H1 (cell line): ENCODE measurements around the gene ZNF581. TPM values are rescaled to one million over a fixed set of nuclear protein-coding genes. Genes with fewer than 3 reads are reported as not detected.
A peak's percentile ranks its signal among the peaks of the same experiment; 100 is the strongest.

Experiments used
- CTCF ChIA-PET: fragments of 300-600 bp; sonication (Branson Sonifier 250); formaldehyde crosslinking; loops from one replicate; lab custom pipeline; 2021; ENCODE audit not compliant: partially characterized antibody; lab: Charles Lee
- POLR2A ChIA-PET: fragments of 300-600 bp; sonication (Branson Sonifier 250); formaldehyde crosslinking; loops from one replicate; lab custom pipeline; 2021; ENCODE audit warnings: inconsistent platforms; ENCODE audit not compliant: partially characterized antibody; lab: Charles Lee
- DNase-seq, 2 experiments: peaks; one replicate each; pipeline versions ENCODE4 v3.0.0 to v3.0.0-alpha.2; 2010 to 2022; ENCODE audit warnings: low spot score in 2 of 2, low read depth in 1 of 2, mixed read lengths in 1 of 2
- FAIRE-seq: peaks from 2 replicates; lab custom pipeline; 2011; peaks lifted over from hg19 to GRCh38; lab: Jason Lieb, UNC
- H2AFZ ChIP-seq: 2 replicates; pipeline ENCODE4 v1.8.1; 2012; ENCODE audit warnings: low read length, inconsistent platforms
- H2AK5ac ChIP-seq: 2 replicates; pipeline ENCODE4 v1.6.1; 2013; ENCODE audit warnings: low read depth, low read length
- H2BK120ac ChIP-seq: replicated peaks from 2 replicates; pipeline ENCODE3; 2013; ENCODE audit warnings: low read depth, low read length, inconsistent platforms
- H2BK12ac ChIP-seq: 2 replicates; pipeline ENCODE4 v1.6.1; 2013; ENCODE audit warnings: low read depth, low read length
- H2BK15ac ChIP-seq: 2 replicates; pipeline ENCODE4 v1.6.1; 2013; ENCODE audit warnings: low read length
- H2BK20ac ChIP-seq: 2 replicates; pipeline ENCODE4 v1.6.1; 2013; ENCODE audit warnings: low read length
- H2BK5ac ChIP-seq: 2 replicates; pipeline ENCODE4 v1.6.1; 2013; ENCODE audit warnings: low read depth, low read length
- H3K14ac ChIP-seq: 2 replicates; pipeline ENCODE4 v1.6.1; 2013; ENCODE audit warnings: inconsistent platforms; ENCODE audit not compliant: insufficient read length
- H3K18ac ChIP-seq: 2 replicates; pipeline ENCODE4 v1.6.1; 2013; ENCODE audit warnings: low read length; ENCODE audit errors: extremely low read depth
- H3K23ac ChIP-seq: 2 replicates; pipeline ENCODE4 v1.6.1; 2013; ENCODE audit warnings: inconsistent platforms; ENCODE audit not compliant: insufficient read length
- H3K23me2 ChIP-seq: 2 replicates; pipeline ENCODE4 v1.6.1; 2013; ENCODE audit warnings: low read depth, low read length
- H3K27ac ChIP-seq: 2 replicates; pipeline ENCODE4 v1.6.1; 2011; ENCODE audit warnings: low read depth, low read length, inconsistent platforms
- H3K27me3 ChIP-seq, 4 experiments: replicated peaks in 1 of 4; 1 replicate in 1 of 4; 2 replicates in 3 of 4; pipeline versions ENCODE4 v1.6.1 to v1.8.1; 2011 to 2013; ENCODE audit warnings: low read length in 3 of 4, mild to moderate bottlenecking in 3 of 4, inconsistent platforms in 2 of 4, mixed read lengths in 2 of 4, moderate library complexity in 1 of 4; ENCODE audit not compliant: control insufficient read depth in 3 of 4, insufficient read depth in 3 of 4; ENCODE audit errors: extremely low read depth in 1 of 4
- H3K36me3 ChIP-seq, 4 experiments: 2 replicates each; pipeline versions ENCODE4 v1.6.1 to v1.8.1; 2011 to 2013; ENCODE audit warnings: mild to moderate bottlenecking in 4 of 4, low read length in 3 of 4, moderate library complexity in 2 of 4, control low read depth in 1 of 4, inconsistent platforms in 1 of 4; ENCODE audit not compliant: insufficient read depth in 4 of 4, control insufficient read depth in 2 of 4
- H3K4ac ChIP-seq: replicated peaks from 2 replicates; pipeline ENCODE3; 2013; ENCODE audit warnings: low read length, low read depth, mixed read lengths, inconsistent platforms; ENCODE audit not compliant: insufficient read length
- H3K4me1 ChIP-seq, 4 experiments: replicated peaks in 1 of 4; 1 replicate in 1 of 4; 2 replicates in 3 of 4; pipeline versions ENCODE4 v1.6.1 to v1.8.1; 2011 to 2013; ENCODE audit warnings: low read length in 3 of 4, inconsistent platforms in 2 of 4, mixed read lengths in 1 of 4; ENCODE audit not compliant: insufficient read depth in 4 of 4, control insufficient read depth in 3 of 4
- H3K4me2 ChIP-seq, 2 experiments: 2 replicates each; pipeline versions ENCODE4 v1.6.1 to v1.8.1; 2011 to 2013; ENCODE audit warnings: low read depth in 2 of 2, low read length in 2 of 2, control low read depth in 1 of 2, inconsistent platforms in 1 of 2, mild to moderate bottlenecking in 1 of 2; ENCODE audit not compliant: insufficient read depth in 1 of 2
- H3K4me3 ChIP-seq, 4 experiments: fragments of 200-600, 300-600 bp in 1 of 4; sonication (generic), shearing (Covaris generic), sonication (Bioruptor Twin) in 1 of 4; 2 replicates each; pipeline versions ENCODE4 v1.5.1 to v1.8.1; 2011 to 2016; ENCODE audit warnings: low read length in 4 of 4, low read depth in 3 of 4, control low read depth in 2 of 4, inconsistent platforms in 2 of 4, mild to moderate bottlenecking in 2 of 4, mixed read lengths in 1 of 4, moderate library complexity in 1 of 4; ENCODE audit not compliant: insufficient read depth in 2 of 4; ENCODE audit errors: extremely low read depth in 1 of 4
- H3K56ac ChIP-seq: replicated peaks from 2 replicates; pipeline ENCODE3; 2013; ENCODE audit warnings: low read depth, mild to moderate bottlenecking, mixed read lengths, low read length, inconsistent platforms; ENCODE audit not compliant: insufficient read length
- H3K79me1 ChIP-seq: 2 replicates; pipeline ENCODE4 v1.6.1; 2013; ENCODE audit warnings: low read depth, low read length, control low read depth
- H3K79me2 ChIP-seq, 2 experiments: 2 replicates each; pipeline versions ENCODE4 v1.6.1 to v1.8.1; 2012 to 2013; ENCODE audit warnings: low read length in 2 of 2, mild to moderate bottlenecking in 2 of 2, inconsistent platforms in 1 of 2; ENCODE audit not compliant: insufficient read depth in 2 of 2, control insufficient read depth in 1 of 2
- H3K9ac ChIP-seq, 4 experiments: replicated peaks in 1 of 4; 1 replicate in 1 of 4; 2 replicates in 3 of 4; pipeline versions ENCODE4 v1.6.1 to v1.8.1; 2011 to 2013; ENCODE audit warnings: low read depth in 3 of 4, low read length in 3 of 4, control low read depth in 2 of 4, mild to moderate bottlenecking in 2 of 4, moderate library complexity in 2 of 4, inconsistent platforms in 1 of 4; ENCODE audit errors: extremely low read depth in 1 of 4
- H3K9me3 ChIP-seq, 2 experiments: 2 replicates each; pipeline versions ENCODE4 v1.6.1 to v1.8.1; 2012 to 2013; ENCODE audit warnings: mild to moderate bottlenecking in 2 of 2, moderate library complexity in 2 of 2, control low read depth in 1 of 2, inconsistent platforms in 1 of 2, low read depth in 1 of 2, low read length in 1 of 2, mixed read lengths in 1 of 2; ENCODE audit not compliant: insufficient read depth in 2 of 2
- H4K20me1 ChIP-seq, 2 experiments: replicated peaks in 1 of 2; 2 replicates each; pipeline versions ENCODE3 to v1.8.1; 2011 to 2013; ENCODE audit warnings: inconsistent platforms in 2 of 2, low read length in 2 of 2, mild to moderate bottlenecking in 1 of 2; ENCODE audit not compliant: insufficient read depth in 2 of 2, control insufficient read depth in 1 of 2
- H4K5ac ChIP-seq: 2 replicates; pipeline ENCODE4 v1.6.1; 2013; ENCODE audit warnings: low read length, low read depth, mixed read lengths, inconsistent platforms; ENCODE audit not compliant: insufficient read length
- H4K8ac ChIP-seq: 2 replicates; pipeline ENCODE4 v1.8.0; 2013; ENCODE audit warnings: mild to moderate bottlenecking, moderate library complexity, low read length, inconsistent platforms; ENCODE audit not compliant: insufficient read depth; ENCODE audit errors: extremely low read depth
- H4K91ac ChIP-seq: replicated peaks from 2 replicates; pipeline ENCODE3; 2013; ENCODE audit warnings: low read length, mixed read lengths, inconsistent platforms; ENCODE audit not compliant: insufficient read length
- ASH2L ChIP-seq: fragments of 200-600, 300-600 bp; sonication (generic); IDR thresholded peaks from one replicate; pipeline ENCODE4 v1.7.1; 2017; ENCODE audit warnings: low read length
- CBX5 ChIP-seq: fragments of 300-800, 300-1000 bp; sonication (generic); IDR thresholded peaks from 2 replicates; pipeline ENCODE4 v1.7.1; 2016; ENCODE audit warnings: antibody characterized with exemption, low read length, low read depth
- CTBP2 ChIP-seq: IDR thresholded peaks from 2 replicates; pipeline ENCODE4 v1.7.0; 2011; ENCODE audit warnings: borderline replicate concordance, mild to moderate bottlenecking, moderate library complexity, mixed read lengths, low read length; ENCODE audit not compliant: insufficient read depth, insufficient read length
- KDM5A ChIP-seq: fragments of 200-600 bp; IDR thresholded peaks from 2 replicates; pipeline ENCODE4 v1.7.1; 2012; ENCODE audit warnings: mild to moderate bottlenecking, low read length, inconsistent platforms, mixed read lengths
- RBBP5 ChIP-seq: IDR thresholded peaks from 2 replicates; pipeline ENCODE4 v1.7.1; 2012; ENCODE audit warnings: low read depth, mild to moderate bottlenecking, inconsistent platforms, low read length, moderate library complexity, borderline replicate concordance
- SIN3A ChIP-seq, 2 experiments: IDR thresholded peaks in 1 of 2; conservative IDR thresholded peaks in 1 of 2; 2 replicates each; pipeline ENCODE4 v1.6.1; 2011 to 2012; ENCODE audit warnings: low read length in 2 of 2, improper control_type of control experiment in 1 of 2, low read depth in 1 of 2, mild to moderate bottlenecking in 1 of 2
- SP4 ChIP-seq: IDR thresholded peaks from 2 replicates; pipeline ENCODE4 v1.6.1; 2012; ENCODE audit warnings: low read length, inconsistent platforms
- YY1 ChIP-seq: IDR thresholded peaks from 2 replicates; pipeline ENCODE4 v1.6.1; 2011; ENCODE audit warnings: low read depth, mild to moderate bottlenecking, low read length
- WGBS, 2 experiments: shearing (Covaris generic) in 1 of 2; methylation state at CpG; one replicate each; pipeline versions ENCODE4 v1.1.6 to v1.1.7; 2013 to 2015; ENCODE audit warnings: low lambda C conversion rate in 2 of 2, mixed read lengths in 2 of 2, inconsistent platforms in 1 of 2, low coverage in 1 of 2, missing lambda C conversion rate in 1 of 2; ENCODE audit not compliant: insufficient replicate concordance in 2 of 2, insufficient coverage in 1 of 2, insufficient read length in 1 of 2; ENCODE audit errors: extremely low coverage in 1 of 2, missing lambda C conversion rate in 1 of 2; 5-methylcytosine and 5-hydroxymethylcytosine counted together
- polyA plus RNA-seq, 7 experiments: library from polyadenylated mRNA; depleted of rRNA in 3 of 7; stranded (reverse) in 5 of 7; unstranded in 2 of 7; fragments of >200 nt in 5 of 7; fragments of 200-250 nt in 2 of 7; gene quantifications; 1 replicate in 5 of 7; 2 replicates in 1 of 7; 4 replicates in 1 of 7; pipeline versions ENCODE4 v1.2.1 to v1.2.3, GENCODE V29; 2011 to 2013; ENCODE audit warnings: missing spikeins in 2 of 7, mixed read lengths in 2 of 7
- total RNA-seq: library from RNA; stranded (reverse); fragmentation: NEBNext Ultra II Directional; extraction: Animal tissue kit (Norgen Biotek cat#: 25700); gene quantifications from 2 replicates; pipeline ENCODE4 v1.2.1, GENCODE V29; 2021

Gene ZNF581
- total and polyA plus RNA-seq, 2 of the 8 experiments (the other 6 are each of a cell fraction or from before 2014, with no cell fraction given), result 73.0 to 76.1 TPM

DNA sequence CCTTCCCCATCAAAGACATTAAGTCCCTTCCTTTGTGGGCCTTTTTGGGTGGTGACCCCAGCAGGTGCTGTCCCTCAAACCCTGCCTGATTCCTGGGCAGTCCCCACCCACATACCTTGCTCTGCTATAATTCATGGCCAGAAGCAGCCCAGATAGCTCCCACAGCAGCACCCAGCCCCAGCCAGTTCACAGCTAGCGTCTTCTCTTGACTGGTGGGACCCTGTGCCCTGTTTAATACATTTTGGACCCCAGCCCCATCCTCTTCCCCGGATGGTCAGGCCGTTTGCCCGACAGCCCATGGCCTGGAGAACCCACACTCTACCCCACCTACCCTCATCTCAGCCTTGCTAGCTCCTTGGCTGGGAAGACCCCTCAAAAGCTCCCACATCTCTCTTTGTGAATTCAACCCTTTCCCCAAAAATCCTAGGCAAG lies 6.7 kb downstream of the ZNF581 start:
- Histone ChIP-seq H4K8ac (peak overlapping the region; percentile 38; the same call in 1 of the 2 replicates), H2BK120ac (no peak overlapping the region), H3K14ac (no peak overlapping the region), H3K79me1 (peaks cover 5% of the 10 kb centered on the region), H3K4me3 (no peak overlapping the region), H3K4ac (no peak overlapping the region), H3K23ac (no peak overlapping the region), H3K23me2 (peaks cover 9% of the 10 kb centered on the region), H3K27me3 (no peaks in the 10 kb centered on the region), H3K4me1 (peaks cover 0 to 8% (median 3%) of the 10 kb centered on the region in 4 experiments; a peak in 5 of 7 replicates), H3K4me2 (no peak overlapping the region), H3K79me2 (peaks cover 0 to 6% of the 10 kb centered on the region in 2 experiments; a peak in 3 of 4 replicates), H2BK12ac (no peak overlapping the region), H2AFZ (no peak overlapping the region), H4K20me1 (no peaks in the 10 kb centered on the region), H3K36me3 (peaks cover 4 to 8% (median 6%) of the 10 kb centered on the region in 4 experiments), H2AK5ac (no peak overlapping the region), H2BK5ac (no peak overlapping the region), H3K9ac (no peak overlapping the region), H2BK20ac (no peak overlapping the region), H3K56ac (no peak overlapping the region), H2BK15ac (no peak overlapping the region), H3K27ac (no peak overlapping the region), H3K9me3 (no peaks in the 10 kb centered on the region), H3K18ac (no peak overlapping the region), H4K5ac (no peak overlapping the region), H4K91ac (no peak overlapping the region)
- 88% methylated on average over 4 of the region's 4 CpGs; no CpG with 5 or more reads in 1 of the 2 experiments for WGBS, 2 experiments
- no peak for DNase-seq
- CTCF ChIA-PET, result interaction anchor here (0.9 to 6.9 kb wide), 3 partner anchors 13 to 21 kb away, joined by 3 to 56 read pairs (median 30); no protein-coding TSS in a partner anchor
- TF ChIP-seq CBX5 (no peak), RBBP5 (no peak), ASH2L (no peak), CTBP2 (no peak), SIN3A (conservative IDR thresholded peaks at IDR 0.05 in 1 of 2, IDR thresholded peaks at IDR 0.05 in 1 of 2; ENCODE audit: low read depth in 1 of 2, low read length in 2 of 2) (no peak), SP4 (no peak), KDM5A (no peak), YY1 (no peak)
- POLR2A ChIA-PET, result interaction anchor here (9.2 kb wide), 1 partner anchor 16 kb away, joined by 96 read pairs; no protein-coding TSS in a partner anchor
- no peak for FAIRE-seq
